Measurements from ENCODE around the gene CTDSP1.
A peak's percentile ranks its signal among the peaks of the same experiment; 100 is the strongest.

CTDSP1 gene

GRCh38 chr2:218383892-218384519 is 15.7 kb upstream of the CTDSP1 start:
- no peak for DNase-seq

- DNase-seq, result no peak
Measured at GRCh38 chr2:218384975-218385374, 14.7 kb upstream of the CTDSP1 start.

- no peak for DNase-seq
Measured at GRCh38 chr2:218386505-218387368, 12.9 kb upstream of the CTDSP1 start.

GRCh38 chr2:218387369-218388194 is 12.1 kb upstream of the CTDSP1 start:
- no peak for DNase-seq

GRCh38 chr2:218389333-218390150 is 10.1 kb upstream of the CTDSP1 start:
- DNase-seq, result no peak

- DNase-seq, result no peak
Measured at GRCh38 chr2:218391202-218391601, 8.5 kb upstream of the CTDSP1 start.

GRCh38 chr2:218392459-218392858 is 7.2 kb upstream of the CTDSP1 start:
- DNase-seq, result no peak

- no peak for DNase-seq
Measured at GRCh38 chr2:218392891-218393462, 6.7 kb upstream of the CTDSP1 start.

GRCh38 chr2:218393750-218394290 is 5.8 kb upstream of the CTDSP1 start:
- no peak for DNase-seq

- no peak for DNase-seq
Measured at GRCh38 chr2:218394298-218395089, 5.2 kb upstream of the CTDSP1 start.

- no peak for DNase-seq
Measured at GRCh38 chr2:218395090-218395444, 4.6 kb upstream of the CTDSP1 start.

- no peak for DNase-seq
Measured at GRCh38 chr2:218395456-218395825, 4.2 kb upstream of the CTDSP1 start.

- peak; percentile 92 for DNase-seq
Measured at GRCh38 chr2:218395826-218396687, 3.6 kb upstream of the CTDSP1 start.

- DNase-seq, result peak; percentile 47
Measured at GRCh38 chr2:218396688-218397462, 2.8 kb upstream of the CTDSP1 start.

- DNase-seq, result no peak
Measured at GRCh38 chr2:218397463-218397819, 2.2 kb upstream of the CTDSP1 start.

- DNase-seq, result peak; percentile 28
Measured at GRCh38 chr2:218397820-218398436, 1.7 kb upstream of the CTDSP1 start.

- DNase-seq, result peak; percentile 54
Measured at GRCh38 chr2:218398437-218399390, 954 bp upstream of the CTDSP1 start.

All from stimulated activated naive CD4-positive, alpha-beta T cell treated with Interleukin-2 at 50 U/mL for 16 hours (primary cell).